ENCODE data around the gene MYO3B.
"Not testable (repeated sequence)": the region's sequence is repeated elsewhere in the genome, so short reads cannot be mapped to it uniquely, and the experiment has no call there.

The MYO3B gene

DNA sequence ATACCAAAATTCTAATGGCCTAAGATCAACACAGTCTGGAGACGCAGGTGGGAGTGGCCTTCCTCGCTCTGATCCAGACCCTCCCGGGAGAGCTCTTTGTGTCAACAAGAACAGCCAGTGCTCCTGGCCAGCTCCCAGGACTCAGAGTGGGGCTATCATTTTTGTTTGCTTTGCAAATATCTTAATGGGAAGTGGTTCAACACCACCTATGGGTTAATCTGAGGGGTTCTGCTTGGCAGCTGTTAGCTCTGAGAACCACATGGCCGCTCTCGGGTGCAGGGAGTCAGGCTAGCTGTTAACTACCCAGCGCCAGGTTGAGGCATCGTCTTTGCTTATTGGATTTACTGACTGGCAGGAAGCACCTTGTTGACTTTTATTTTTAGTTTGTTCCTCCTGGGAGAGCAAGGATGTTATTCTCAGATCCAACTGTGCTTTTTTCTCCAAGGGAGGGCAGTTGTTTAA lies 352.4 kb downstream of the MYO3B start:
- no peak for DNase-seq

DNA sequence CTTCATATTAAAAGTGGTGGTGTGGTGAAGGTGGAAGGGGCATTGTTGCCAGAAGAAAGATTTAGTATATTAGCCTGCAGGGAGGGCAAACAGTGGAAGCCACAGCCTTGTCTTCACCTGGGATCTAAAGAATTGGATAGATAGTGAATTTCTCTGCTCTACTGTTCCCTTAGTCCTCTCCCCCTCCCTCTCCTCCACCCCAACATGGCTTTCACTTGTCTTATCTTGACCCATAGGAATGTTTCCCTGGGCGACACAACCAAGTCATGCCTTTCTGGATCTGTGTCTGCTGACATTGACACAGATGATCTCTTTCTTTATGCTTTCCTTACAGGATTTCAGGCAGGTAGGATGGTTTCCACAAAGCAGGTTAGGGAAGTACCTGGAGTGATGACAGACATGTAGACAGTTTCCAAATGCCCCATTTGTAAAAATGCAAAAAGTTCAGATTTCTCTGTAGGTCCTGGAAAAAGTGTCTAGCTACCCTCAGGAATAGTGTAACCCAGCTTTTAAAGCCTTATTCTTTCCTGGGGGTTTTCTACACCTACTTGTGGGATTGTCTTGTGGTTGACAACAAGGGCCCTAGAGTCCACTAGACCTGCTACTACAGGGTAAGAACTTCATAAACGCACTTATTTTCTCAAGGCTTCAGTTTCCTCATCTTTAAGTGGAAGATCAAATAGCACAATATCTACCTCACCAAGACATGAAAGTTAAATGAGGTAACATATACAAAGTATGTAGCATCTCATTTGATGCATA lies 353.0 kb downstream of the MYO3B start:
- no peak for DNase-seq

DNA sequence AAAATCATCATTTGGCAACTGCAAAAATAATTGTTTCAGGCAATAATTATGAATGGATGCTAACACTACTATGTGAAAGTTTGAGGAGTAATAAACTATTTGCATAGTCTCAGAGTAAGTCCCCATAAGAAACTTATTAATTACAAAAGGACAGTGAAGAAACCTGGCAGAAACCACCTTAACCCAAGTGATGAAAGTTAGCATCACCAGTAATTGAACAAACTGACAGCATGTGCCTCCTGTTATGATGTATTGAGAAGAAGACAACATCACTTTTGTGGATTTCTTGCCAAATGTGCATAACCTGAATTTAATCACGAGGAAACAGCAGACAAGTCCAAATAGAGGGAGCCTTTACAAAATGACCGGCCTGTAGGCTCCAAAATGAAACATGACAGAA lies 353.9 kb downstream of the MYO3B start:
- no peak for DNase-seq

DNA sequence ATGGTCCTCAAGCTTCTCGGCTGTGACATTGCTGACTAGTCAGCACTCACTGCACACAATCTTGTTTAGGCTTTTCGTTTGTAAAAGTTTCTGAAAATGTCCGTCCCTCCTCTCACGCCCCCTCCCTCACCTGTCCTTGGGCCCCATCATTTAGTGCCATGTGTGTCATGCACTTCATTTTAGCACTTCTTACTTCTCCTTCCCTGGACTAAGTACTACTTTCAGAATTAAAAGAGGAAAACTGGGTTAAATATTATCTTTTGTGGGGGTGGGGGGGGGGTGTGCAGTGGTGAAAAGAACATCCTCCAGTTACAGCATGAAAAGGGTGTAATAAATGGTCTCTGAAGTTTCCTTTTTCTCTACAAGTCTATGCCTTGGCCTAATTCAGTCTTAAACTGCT lies 355.2 kb downstream of the MYO3B start:
- DNase-seq = no peak

DNA sequence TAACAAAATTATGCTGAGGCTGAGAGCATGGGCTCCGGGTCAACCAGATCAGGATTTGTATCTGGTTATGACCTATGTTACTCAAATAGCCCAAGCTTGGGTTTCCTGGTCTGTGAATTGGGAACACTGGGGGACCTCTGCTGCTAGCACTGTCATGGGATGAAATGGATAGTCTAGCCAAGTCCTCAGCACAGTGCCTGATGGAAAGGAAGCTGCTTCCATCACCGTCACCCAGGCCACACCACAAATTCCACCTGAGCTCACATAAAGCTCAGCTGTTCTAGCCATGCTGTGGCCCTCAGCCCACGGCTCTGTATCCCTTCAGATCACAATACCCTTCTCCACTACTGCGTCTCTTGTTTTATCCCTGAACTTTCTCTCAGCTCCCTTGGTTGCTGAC lies 357.6 kb downstream of the MYO3B start:
- DNase-seq = no peak

DNA sequence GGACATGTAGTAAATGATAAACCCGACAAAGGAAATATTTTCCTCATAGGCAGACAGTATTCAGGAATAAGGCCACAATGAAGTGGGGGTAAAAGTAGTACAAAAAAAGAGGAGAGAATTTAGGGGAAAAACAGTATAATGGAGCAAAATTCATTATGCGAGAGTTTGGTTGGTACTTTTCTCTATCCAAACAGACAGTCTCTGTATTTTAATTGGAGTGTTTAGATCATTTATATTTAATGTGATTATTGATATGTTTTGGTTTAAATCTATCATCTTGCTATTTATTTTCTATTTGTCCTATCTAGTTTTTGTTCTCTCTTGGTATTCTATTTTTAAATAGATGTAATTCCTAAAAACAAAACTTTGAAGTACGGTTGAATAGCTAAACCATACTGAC lies 366.9 kb downstream of the MYO3B start:
- DNase-seq = no peak

DNA sequence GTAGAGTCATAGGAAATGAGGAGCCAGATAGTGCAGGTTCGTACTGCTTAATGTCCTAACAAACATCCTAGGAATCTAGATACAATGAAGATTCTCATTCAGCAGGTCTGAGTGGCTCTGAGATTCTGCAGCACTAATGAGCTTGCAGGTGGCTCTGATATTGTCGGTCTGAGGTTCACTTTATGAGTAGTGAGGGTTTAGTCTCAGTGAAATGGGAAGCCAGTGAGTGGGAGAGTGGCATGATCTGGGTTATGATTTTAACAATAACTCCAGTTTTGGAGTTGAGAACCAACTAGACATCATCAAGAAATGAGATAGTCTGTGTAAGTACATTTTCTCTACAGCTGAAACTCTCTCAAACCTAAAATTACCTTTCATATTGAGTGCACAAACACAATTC lies 370.4 kb downstream of the MYO3B start:
- DNase-seq = no peak

DNA sequence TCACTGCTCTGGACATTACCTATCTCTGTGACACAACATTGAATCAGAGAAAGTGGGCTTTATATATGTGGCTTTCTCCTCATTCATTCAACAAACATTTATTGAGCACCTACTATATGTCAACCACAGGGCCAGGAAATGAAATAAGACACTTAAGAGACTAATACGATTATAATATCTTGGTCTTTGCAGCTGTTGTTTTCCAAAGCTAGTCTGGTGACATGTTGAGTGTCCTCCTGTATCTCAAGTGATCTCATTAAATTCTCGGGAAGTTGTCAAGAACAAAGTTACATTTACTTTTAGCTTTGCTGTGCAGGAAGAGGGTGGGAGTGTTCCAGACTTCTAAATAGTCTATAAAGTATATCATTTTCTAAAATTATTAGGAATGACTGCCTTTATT lies 372.6 kb downstream of the MYO3B start:
- DNase-seq = no peak

DNA sequence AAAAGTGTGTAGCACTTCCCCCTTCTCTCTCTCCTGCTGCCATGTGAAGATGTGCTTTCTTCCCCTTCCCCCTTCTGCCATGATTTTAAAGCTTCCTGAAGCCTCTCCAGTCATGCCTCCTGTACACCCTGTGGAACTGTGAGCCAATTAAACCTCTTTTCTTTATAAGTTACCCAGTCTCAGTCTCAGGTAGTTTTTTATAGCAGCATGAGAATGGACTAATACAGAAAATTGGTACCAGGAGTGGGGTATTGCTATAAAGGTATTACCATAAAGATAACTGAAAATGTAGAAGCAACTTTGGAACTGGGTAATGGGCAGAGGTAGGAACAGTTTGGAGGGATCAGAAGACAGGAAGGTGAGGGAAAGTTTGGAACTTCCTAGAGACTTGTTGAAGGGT lies 374.0 kb downstream of the MYO3B start:
- not testable (repeated sequence) for DNase-seq

DNA sequence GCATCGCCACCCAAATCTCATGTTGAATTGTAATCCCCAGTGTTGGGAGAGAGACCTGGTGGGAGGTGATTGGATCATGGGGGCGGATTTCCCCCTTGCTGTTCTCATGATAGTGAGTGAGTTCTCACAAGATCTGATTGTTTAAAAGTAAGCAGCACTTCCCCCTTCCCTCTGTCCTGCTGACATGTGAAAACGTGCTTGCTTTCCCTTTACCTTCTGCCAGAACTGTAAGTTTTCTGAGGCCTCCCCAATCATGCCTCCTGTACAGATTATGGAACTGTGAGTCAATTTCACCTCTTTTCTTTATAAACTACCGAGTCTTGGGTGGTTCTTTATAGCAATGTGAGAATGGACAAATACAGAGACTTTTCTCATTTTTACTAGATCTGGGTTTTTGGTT lies 375.8 kb downstream of the MYO3B start:
- DNase-seq = no peak

DNA sequence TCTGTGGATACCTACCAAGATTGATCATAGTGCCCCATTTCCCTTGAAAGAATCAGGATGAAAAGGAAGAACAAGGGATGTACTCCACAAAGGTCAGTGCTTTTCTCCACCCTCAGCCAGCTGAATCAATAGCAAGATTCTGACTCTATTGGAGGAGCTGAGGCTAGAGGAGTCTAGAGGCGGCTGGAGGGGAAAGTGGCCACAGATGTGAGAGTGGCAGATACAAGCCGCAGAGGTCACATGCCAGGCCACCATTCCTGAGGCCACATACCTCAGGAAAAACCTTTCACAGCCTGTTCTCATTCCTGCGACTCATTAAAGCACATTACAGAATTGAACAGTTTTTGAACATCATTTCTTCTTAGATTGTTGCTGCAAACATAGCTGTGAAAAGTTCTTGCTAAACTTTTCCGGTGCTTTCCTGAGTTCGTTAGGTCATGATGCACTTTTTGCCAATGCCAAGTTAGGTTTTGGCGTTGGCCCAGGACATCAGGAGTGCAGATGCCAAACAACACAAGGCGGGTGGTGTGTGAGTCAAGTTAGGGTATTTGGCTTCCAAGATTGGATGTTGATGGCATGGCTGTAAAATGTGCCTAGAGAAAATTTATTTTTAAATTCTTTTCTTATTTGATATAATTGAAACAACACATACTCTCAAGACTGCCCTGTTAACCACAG lies 376.5 kb downstream of the MYO3B start:
- no peak for DNase-seq

DNA sequence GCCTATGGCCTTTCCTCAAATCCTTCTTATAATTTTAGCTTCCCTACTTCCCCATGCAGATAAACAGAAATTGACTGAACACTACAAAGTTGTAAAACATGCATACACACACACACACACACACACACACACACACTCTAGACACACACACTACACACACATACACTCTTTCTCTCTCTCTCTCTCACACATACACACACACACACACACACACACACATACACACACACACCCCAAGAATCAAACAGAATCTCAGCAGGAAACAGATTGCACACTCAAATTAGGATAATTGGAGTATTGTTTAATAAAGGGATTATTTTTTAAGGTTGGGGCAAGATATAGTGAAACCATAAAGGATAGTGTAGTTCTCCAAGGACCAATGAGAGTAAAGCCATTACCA lies 385.0 kb downstream of the MYO3B start:
- no peak for DNase-seq

DNA sequence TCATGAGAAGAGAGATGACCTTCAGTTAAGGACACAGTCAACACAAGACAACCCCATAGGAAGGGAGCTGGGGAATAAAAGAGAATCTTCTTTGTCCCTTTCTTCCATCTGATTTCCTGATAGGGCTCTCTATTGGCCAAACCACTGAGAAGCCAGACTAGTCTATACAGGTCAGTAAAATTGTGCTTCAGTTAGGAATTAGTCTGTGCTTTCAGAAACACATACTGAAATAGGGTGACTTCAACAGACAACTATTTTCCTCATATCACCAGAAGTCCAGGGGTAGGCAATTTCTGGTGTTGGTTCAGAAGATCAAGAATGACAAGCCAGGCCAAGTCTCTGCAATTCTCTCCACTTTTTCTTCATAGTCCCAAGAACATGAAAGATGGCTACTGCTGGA lies 385.5 kb downstream of the MYO3B start:
- DNase-seq = no peak

DNA sequence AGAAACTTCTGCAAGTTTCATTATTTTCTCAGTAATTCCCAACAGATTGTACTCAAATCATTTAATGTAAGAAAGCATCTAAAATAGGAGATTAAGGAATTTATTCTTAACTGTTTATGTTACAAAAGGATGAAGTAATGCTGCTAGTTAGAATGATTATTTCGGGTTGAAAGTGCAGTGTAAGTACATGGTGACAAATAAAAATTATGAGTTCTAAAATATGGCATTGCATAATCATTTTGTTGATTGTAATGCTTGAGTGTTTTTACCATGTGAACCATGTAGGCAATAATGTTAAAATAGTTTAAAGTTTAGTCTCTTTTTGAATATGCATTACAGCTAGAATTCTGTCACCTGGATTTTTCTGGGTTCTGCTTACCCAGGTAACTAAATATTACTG lies 388.2 kb downstream of the MYO3B start:
- no peak for DNase-seq

DNA sequence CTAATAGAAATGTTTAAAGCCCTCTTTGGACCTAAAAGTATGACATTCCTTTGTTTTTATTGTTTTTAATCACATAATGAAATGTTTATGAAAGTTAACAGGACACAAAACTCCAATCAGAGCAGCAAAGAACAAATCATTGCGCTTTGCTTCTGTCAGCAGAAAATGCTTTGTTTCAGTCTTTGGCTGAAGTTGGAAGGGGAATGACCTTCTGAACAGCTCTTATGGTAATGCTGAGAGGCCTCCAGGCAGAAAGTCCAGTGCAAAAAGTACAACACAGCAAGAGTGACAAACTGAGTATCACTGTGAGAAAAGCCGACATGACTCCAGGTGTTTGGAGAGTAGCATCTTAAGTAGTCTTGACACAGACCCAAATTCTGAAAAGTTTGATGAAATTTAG lies 389.5 kb downstream of the MYO3B start:
- no peak for DNase-seq

DNA sequence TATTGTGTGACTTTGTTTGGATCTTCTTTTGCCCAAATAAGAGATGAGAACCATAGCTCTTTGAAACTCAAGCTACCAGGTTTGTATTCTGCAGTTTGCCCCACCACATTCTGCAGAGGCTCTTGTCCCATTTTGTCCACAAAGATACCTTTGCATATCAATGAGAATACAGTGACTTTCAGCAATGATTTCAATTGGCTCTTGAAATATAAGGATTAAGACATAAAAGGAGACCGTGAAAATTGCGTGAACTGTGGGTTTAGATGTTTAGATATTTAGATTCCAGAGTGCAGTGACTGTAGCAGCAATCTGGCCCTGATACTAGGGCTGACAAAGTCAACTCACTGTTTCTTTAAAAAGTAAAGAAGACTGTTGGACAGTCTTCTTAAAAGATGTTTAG lies 390.6 kb downstream of the MYO3B start:
- no peak for DNase-seq

DNA sequence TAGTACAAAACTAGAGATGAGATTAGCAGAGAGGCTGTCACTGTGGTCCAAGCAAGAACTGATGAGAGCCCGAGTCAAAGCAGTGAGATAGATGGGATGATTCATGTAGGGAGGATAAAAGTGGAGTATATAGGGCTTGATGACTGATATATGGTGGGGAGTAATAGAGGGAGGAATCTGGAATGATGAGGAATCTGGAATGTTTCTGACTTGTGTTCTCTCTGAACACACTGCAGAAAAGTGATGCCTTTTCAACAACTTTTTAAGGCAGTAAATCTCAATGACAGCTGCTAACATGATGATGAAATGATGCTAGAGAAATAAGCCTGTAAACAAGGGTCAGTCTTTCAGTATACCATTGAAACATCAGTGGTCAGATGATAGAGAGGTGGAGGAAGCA lies 393.7 kb downstream of the MYO3B start:
- DNase-seq = no peak

DNA sequence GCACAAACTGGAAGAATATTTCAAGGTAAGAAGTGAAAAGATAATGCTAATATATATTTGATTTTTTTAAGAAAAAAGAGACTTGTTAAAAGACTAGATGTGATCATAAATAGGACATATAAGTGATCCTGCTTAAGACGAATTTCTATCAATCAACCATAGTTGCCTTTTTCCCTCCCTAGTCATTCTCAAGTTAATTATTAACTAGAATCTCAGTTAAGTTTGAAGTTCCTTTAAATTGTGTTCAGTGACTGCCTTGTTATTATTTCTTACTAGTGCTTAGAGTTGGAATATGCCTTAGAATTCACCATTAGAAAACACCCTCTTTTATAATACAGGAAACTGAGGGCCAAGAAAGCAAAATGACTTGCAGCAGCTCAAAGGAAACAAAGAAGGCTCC lies 395.7 kb downstream of the MYO3B start:
- no peak for DNase-seq

DNA sequence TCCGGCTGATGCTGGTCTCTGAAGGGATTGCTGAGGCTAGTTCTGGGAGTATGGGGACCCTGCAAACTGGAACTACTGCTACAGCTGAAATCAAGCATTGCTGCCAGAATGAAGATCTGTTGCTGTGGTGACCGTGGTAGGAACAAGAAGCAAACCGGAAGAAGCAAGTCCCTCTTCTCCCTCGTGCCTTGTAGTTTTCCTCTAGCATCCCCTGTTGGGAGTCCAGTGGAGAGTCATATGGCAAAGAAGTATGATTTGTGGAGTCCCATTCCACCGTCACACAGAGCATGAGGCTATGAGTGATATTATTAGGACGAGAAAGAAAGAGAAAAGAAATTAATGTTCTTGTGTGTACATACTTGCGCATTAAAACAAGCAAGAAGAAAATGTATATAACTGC lies 398.3 kb downstream of the MYO3B start:
- no peak for DNase-seq

DNA sequence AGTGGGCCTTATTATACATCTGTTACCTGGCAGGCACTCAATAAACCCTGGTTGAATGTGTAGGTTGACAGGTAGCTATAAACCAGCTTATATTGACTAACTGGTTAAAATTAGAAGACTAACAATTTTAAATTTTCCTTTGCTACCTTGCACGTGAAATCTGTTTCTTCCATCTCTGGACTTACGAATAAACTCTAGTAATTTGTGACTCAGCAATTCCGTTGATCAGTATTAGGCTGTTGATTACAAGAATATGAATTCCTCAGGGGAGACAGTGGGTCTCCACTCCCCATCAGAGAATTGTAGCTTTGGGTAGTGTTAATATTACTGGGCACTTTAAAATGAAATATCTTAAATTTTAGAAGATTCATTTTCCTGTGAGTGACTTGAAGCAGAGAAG lies 399.4 kb downstream of the MYO3B start:
- DNase-seq = no peak

DNA sequence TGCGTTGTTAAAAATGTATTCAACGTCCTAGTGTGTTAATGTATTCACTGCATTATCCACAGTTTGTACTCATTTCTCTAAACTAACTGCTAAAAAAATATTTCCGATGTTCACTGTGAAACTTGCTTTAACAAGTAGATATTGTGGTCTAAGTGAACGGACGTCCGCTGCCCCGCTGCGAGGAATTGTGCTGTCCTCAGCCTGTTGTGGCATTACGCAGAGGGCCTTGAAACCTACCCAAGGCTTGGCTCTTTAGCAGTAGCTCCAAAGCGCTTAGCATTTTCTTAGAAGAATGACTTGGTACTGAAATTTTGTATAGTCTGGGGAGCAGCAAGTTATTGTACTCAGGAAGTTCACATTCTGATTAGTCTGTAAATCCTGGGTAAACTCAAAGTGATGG lies 400.7 kb downstream of the MYO3B start:
- no peak for DNase-seq

DNA sequence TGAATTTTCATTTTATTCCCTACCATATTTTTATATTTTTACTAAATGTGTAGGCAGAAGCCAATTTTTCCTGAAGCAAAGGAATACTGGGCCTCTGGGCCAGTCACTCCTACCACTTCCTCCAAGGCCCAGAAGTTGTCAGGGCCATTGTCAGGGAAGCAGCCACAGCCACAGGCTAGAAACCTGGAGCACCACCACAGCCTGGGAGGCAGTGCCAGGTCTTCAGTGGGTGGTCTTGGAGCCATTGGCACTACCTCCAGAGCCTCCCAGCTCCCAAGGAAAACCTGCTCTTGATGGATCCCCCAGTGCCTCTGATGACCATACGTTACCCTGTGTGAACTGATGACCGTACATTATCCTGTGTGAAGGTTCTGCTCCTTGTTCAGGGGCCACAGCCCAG lies 401.6 kb downstream of the MYO3B start:
- no peak for DNase-seq

DNA sequence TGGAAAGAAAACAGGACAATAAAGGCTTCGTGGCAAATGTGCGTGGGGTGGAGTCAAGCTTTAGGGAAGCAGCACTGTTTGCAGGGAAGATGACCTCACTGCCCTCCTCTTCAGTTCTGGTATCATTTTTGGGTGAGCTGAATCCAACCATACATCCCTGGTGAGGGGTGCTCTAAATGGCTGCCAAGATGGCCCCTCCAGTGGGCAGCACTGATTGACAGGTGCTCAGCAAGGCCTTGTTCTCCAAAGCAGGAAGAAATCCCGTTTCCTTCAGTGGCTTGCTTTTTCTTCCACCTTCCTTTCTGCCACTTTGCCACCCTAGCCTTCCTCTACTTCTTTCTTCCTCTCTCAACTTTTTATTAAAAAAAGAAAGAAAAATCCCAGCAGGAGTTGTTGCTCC lies 404.4 kb downstream of the MYO3B start:
- DNase-seq = no peak

DNA sequence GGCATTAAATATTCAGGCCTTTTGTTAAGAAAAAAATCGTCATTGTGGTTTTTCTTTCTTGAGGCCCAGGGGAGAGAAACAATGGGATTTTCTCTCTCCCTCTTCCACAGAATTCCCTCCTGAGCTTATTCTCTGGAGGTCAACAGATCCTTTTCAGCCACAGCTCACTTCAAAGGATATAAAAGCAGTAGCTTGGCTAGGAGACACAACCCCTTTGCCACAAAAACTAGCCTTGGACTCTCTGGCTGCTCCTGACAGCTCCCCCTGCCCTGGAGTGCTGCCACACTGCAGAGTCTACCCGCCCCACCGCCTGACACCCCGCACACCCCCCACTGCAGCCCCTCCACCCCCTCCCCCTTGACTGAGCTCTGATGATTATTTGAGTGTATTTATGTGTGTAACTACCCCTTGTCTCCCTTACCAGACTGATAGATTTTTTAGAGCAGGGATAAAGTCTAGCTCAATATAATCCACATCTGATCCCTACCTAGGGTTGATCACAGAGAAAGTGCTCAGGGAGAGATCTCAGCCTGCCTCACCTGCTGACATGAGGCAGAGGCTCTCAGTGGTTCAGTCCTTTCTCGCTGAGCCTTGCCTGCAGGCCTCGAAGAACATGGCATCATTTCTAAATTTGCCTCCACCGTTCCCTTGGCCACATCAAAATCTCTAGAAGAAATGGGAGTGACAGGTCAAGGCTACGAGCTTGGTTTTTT lies 405.0 kb downstream of the MYO3B start:
- DNase-seq = no peak
